GM19452 (cell line): ENCODE measurements around the gene NFX1.

Experiments
- ATAC-seq: cut with Tn5 transposase; IDR thresholded peaks from one replicate; pipeline ENCODE4 v1.9.1; 2021; ENCODE audit not compliant: unreplicated experiment

NFX1 gene

DNA sequence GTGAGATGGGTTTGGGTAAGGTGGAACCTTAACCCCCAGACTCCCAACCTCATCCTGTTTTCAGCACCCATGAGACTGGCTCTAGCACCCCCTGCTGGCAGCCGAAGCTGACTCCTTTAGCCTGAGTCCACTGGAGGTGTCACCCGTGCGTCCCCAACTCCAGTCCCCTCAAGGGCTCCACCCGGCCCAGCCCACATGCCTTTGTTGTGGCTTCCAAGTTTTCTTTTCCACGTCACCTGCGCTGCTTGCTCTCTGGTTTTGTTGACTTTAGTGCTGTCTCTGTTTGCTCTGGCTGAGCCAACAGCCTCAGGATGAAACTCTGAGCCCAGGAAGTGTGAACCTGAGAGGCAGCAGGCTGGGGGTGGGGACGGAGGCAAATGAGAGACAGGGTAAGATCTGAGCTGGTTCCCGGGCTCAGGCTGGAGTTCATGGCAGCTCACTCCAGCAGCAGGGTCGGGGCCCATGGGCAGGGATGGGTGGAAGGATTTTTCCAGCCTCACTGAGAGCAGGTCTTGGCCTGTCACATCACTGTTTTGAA lies 125.3 kb downstream of the NFX1 start:
- ATAC-seq = no peak

DNA sequence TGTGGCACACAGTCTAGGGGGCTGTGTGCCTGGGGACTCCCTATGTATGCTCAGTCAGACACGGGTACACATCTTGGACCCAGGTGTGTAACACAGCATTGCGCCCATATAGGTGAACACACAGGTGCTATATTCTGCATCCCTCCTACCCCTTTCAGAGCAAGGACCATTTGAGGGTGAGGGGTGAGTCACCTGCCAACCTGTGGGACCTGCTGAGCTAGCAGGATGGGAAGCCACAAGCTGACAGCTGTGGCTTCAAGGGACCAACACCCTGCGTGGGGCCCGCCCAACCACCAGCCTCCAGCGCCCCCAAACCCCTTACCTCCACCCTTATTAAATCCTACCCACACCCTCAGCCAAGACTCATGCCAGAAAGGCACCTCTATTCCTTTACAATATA lies 126.7 kb downstream of the NFX1 start:
- ATAC-seq = no peak

DNA sequence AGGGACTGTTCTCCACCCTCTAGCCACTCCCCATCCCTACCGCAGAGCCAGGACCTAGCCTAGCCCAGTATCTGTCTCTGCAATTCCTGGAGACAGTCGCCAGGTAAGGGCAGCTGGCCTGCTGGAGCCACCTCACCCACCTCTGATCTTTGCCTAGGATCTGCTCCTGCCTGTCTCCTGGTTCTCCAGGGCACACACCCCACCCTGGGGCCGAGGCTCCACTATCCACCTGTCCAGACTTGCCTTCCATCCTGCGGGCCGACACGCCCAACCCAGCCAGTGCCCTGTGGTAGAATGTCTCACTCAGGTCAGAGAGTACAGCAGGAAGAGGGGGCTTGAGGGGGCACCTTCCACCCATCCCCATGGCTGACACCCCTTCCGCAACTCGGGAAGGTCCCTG lies 127.8 kb downstream of the NFX1 start:
- no peak for ATAC-seq

DNA sequence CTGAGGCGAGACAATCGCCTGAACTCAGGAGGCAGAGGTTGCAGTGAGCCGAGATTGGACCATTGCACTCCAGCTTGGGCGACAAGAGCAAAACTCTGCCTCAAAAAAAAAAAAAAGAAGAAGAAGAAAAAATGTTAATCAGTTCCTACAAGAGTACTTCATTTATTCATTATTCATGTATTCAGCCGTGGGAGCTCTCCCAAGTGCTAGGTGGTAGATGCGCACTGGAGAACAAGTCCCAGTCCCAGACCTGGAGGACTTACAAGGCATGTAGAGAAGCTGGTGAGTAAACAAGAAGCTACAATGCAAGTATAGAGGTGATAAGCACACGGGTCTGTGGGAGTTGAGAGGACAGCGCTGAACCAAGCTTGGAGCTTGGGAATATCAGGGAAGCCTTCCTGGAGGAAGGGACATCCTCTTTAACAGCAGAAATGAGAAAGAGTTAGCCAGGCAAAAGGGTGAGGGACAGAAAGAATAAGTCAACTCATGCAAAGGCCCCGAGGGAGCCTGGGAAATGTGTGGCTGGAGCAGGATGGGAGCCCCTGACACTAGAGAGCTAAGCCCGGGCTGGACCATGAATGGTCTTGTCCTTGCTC lies 129.5 kb downstream of the NFX1 start:
- no peak for ATAC-seq
